SK-N-SH (cell line): ENCODE results near the gene TRIM67. TPM values are rescaled to one million over a fixed set of nuclear protein-coding genes. Genes with fewer than 3 reads are reported as not detected.
"Not testable (repeated sequence)": the region's sequence is repeated elsewhere in the genome, so short reads cannot be mapped to it uniquely, and the experiment has no call there.

Experiments
- CTCF ChIA-PET: fragments of 300-600, 350-600 bp; formaldehyde crosslinking; extraction: SDS; loops from one replicate; lab custom pipeline; 2021; lab: Yijun Ruan, JAX
- POLR2A ChIA-PET: fragments of 350-600 bp; sonication (Branson Sonifier 250); formaldehyde crosslinking; extraction: SDS; loops from one replicate; lab custom pipeline; 2020; ENCODE audit warnings: antibody characterized with exemption, inconsistent platforms; lab: Yijun Ruan, JAX
- DNase-seq: peaks from one replicate; pipeline ENCODE4 v3.0.0; 2012
- H2AFZ ChIP-seq: fragments of 200-600 bp; sonication (generic); 2 replicates; pipeline ENCODE4 v1.8.1; 2016; ENCODE audit warnings: antibody characterized with exemption, mild to moderate bottlenecking, low read depth
- H3F3A ChIP-seq: fragments of 200-600 bp; sonication (generic); replicated peaks from 2 replicates; pipeline ENCODE3; 2016; ENCODE audit warnings: antibody characterized with exemption, mild to moderate bottlenecking; ENCODE audit not compliant: insufficient read depth
- H3K27ac ChIP-seq, 2 experiments: fragments of 200-500 bp in 1 of 2; fragments of 200-600 bp in 1 of 2; sonication (Bioruptor generic) in 1 of 2; sonication (generic), shearing (Covaris generic) in 1 of 2; 2 replicates each; pipeline versions ENCODE4 v1.5.1 to v1.6.1; 2014 to 2016; ENCODE audit warnings: low read depth in 2 of 2, inconsistent platforms in 1 of 2, low read length in 1 of 2, mild to moderate bottlenecking in 1 of 2, mixed read lengths in 1 of 2
- H3K27me3 ChIP-seq: fragments of 200-600 bp; sonication (generic), shearing (Covaris generic); 2 replicates; pipeline ENCODE4 v1.6.1; 2016; ENCODE audit warnings: mixed run types; ENCODE audit not compliant: insufficient read depth
- H3K36me3 ChIP-seq, 2 experiments: fragments of 200-500 bp in 1 of 2; fragments of 200-600 bp in 1 of 2; sonication (Bioruptor generic) in 1 of 2; sonication (generic) in 1 of 2; replicated peaks in 1 of 2; 2 replicates each; pipeline versions ENCODE3 to v1.5.1; 2014 to 2016; ENCODE audit warnings: low read length in 1 of 2, mild to moderate bottlenecking in 1 of 2; ENCODE audit not compliant: insufficient read depth in 2 of 2, control insufficient read depth in 1 of 2
- H3K4me1 ChIP-seq, 2 experiments: fragments of 200-500 bp in 1 of 2; fragments of 200-600 bp in 1 of 2; sonication (Bioruptor generic) in 1 of 2; sonication (generic), shearing (Covaris generic) in 1 of 2; 2 replicates each; pipeline versions ENCODE4 v1.5.1 to v1.6.1; 2014 to 2016; ENCODE audit warnings: low read depth in 1 of 2, low read length in 1 of 2, mixed run types in 1 of 2; ENCODE audit not compliant: insufficient read depth in 2 of 2, control insufficient read depth in 1 of 2
- H3K4me2 ChIP-seq: fragments of 200-600 bp; sonication (generic), shearing (Covaris generic); 2 replicates; pipeline ENCODE4 v1.6.1; 2017; ENCODE audit warnings: mixed run types
- H3K4me3 ChIP-seq, 2 experiments: fragments of 200-500 bp in 1 of 2; fragments of 200-600 bp in 1 of 2; sonication (Bioruptor generic) in 1 of 2; sonication (generic), shearing (Covaris generic) in 1 of 2; 2 replicates each; pipeline versions ENCODE4 v1.5.1 to v1.8.1; 2014 to 2016; ENCODE audit warnings: low read depth in 2 of 2, inconsistent platforms in 1 of 2, low read length in 1 of 2, mild to moderate bottlenecking in 1 of 2, mixed read lengths in 1 of 2, moderate library complexity in 1 of 2
- H3K79me2 ChIP-seq: fragments of 200-600 bp; sonication (generic); 2 replicates; pipeline ENCODE4 v1.8.1; 2017; ENCODE audit warnings: mild to moderate bottlenecking; ENCODE audit not compliant: insufficient read depth
- H3K9ac ChIP-seq: fragments of 200-600 bp; sonication (generic); 2 replicates; pipeline ENCODE4 v1.6.1; 2017; ENCODE audit warnings: mixed run types
- H3K9me2 ChIP-seq: fragments of 200-600 bp; sonication (generic); 2 replicates; pipeline ENCODE4 v1.6.1; 2017; ENCODE audit warnings: mixed run types
- H3K9me3 ChIP-seq: fragments of 200-600 bp; sonication (generic); 2 replicates; pipeline ENCODE4 v1.6.1; 2017; ENCODE audit warnings: mixed run types, mild to moderate bottlenecking, moderate library complexity
- H4K20me1 ChIP-seq: fragments of 200-600 bp; sonication (generic); 2 replicates; pipeline ENCODE4 v1.6.1; 2017; ENCODE audit warnings: mild to moderate bottlenecking, mixed run types; ENCODE audit not compliant: insufficient read depth
- EZH2phosphoT487 ChIP-seq: fragments of 200-600 bp; sonication (generic); IDR thresholded peaks from 2 replicates; pipeline ENCODE4 v1.6.1; 2017; ENCODE audit warnings: low read depth, mixed run types, mild to moderate bottlenecking, antibody characterized with exemption, moderate library complexity, borderline replicate concordance
- FOSL2 ChIP-seq: IDR thresholded peaks from 2 replicates; pipeline ENCODE4 v1.4.0; 2012; ENCODE audit warnings: low read depth, mild to moderate bottlenecking, moderate library complexity, borderline replicate concordance
- FOXJ3 ChIP-seq: sonication (generic); formaldehyde crosslinking; IDR thresholded peaks from 2 replicates; pipeline ENCODE4 v1.5.1; 2020; ENCODE audit warnings: mild to moderate bottlenecking, missing genetic modification reagents
- GABPA ChIP-seq: IDR thresholded peaks from 2 replicates; pipeline ENCODE4 v1.4.0; 2012; ENCODE audit warnings: low read depth, mild to moderate bottlenecking
- GATA2 ChIP-seq: sonication (generic); formaldehyde crosslinking; IDR thresholded peaks from 2 replicates; pipeline ENCODE4 v1.5.0; 2020; ENCODE audit warnings: mild to moderate bottlenecking, missing genetic modification reagents
- JUND ChIP-seq: IDR thresholded peaks from 2 replicates; pipeline ENCODE4 v1.4.0; 2012
- MEF2A ChIP-seq: IDR thresholded peaks from 2 replicates; pipeline ENCODE4 v1.4.0; 2012; ENCODE audit warnings: low read depth, borderline replicate concordance
- NFIC ChIP-seq: IDR thresholded peaks from 2 replicates; pipeline ENCODE4 v1.4.0; 2012; ENCODE audit warnings: borderline replicate concordance
- RFX5 ChIP-seq: IDR thresholded peaks from 2 replicates; pipeline ENCODE4 v1.6.1; 2012; ENCODE audit warnings: mild to moderate bottlenecking, improper control_type of control experiment, low read length
- TAF1 ChIP-seq: IDR thresholded peaks from 2 replicates; pipeline ENCODE4 v1.6.1; 2012; ENCODE audit warnings: low read depth, mild to moderate bottlenecking, low read length, moderate library complexity, borderline replicate concordance
- TEAD4 ChIP-seq: IDR thresholded peaks from 2 replicates; pipeline ENCODE4 v1.4.0; 2012; ENCODE audit warnings: mild to moderate bottlenecking, borderline replicate concordance; ENCODE audit not compliant: insufficient read depth
- WGBS: methylation state at CpG from one replicate; pipeline ENCODE4 v1.1.6; 2017; ENCODE audit warnings: low lambda C conversion rate; 5-methylcytosine and 5-hydroxymethylcytosine counted together
- polyA plus RNA-seq, 3 experiments: library from polyadenylated mRNA; depleted of rRNA; stranded (reverse); fragments of >200 nt; gene quantifications; 2 replicates each; pipeline ENCODE4 v1.2.3, GENCODE V29; 2012
- TF ChIP-seq, protein P1 (sequence below): IDR thresholded peaks from 2 replicates; pipeline ENCODE4 v1.4.0; 2012; ENCODE audit warnings: low read depth
- TF ChIP-seq, protein P2 (sequence below): fragments of 150-350 bp; IDR thresholded peaks from 2 replicates; pipeline ENCODE4 v1.6.1; 2016; ENCODE audit warnings: mild to moderate bottlenecking, low read depth, low read length
- TF ChIP-seq, protein P3 (sequence below): IDR thresholded peaks from 2 replicates; pipeline ENCODE4 v1.6.1; 2012; ENCODE audit warnings: mild to moderate bottlenecking, low read depth, low read length, moderate library complexity

The TRIM67 gene
- polyA plus RNA-seq, 1 of the 3 experiments (the other 2 are of a cell fraction) = not detected

DNA sequence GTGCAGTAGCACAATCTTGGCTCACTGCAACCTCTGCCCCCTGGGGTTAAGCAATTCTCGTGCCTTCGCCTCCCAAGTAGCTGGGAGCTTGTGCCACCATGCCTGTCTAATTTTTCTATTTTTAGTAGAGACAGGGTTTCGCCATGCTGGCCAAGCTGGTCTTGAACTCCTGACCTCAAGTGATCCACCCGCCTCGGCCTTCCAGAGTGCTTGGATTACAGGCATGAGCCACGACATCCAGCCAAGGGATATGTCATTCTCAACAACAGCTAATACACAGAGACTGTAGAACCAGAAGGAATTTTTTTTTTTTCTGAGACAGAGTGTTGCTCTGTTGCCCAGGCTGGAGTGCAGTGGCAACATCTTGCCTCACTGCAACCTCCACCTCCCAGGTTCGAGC is 3.7 kb upstream of the TRIM67 start:
- POLR2A ChIA-PET, DNase-seq: not testable (repeated sequence)
- 56% methylated on average over 7 of the region's 7 CpGs for whole genome bisulfite sequencing

DNA sequence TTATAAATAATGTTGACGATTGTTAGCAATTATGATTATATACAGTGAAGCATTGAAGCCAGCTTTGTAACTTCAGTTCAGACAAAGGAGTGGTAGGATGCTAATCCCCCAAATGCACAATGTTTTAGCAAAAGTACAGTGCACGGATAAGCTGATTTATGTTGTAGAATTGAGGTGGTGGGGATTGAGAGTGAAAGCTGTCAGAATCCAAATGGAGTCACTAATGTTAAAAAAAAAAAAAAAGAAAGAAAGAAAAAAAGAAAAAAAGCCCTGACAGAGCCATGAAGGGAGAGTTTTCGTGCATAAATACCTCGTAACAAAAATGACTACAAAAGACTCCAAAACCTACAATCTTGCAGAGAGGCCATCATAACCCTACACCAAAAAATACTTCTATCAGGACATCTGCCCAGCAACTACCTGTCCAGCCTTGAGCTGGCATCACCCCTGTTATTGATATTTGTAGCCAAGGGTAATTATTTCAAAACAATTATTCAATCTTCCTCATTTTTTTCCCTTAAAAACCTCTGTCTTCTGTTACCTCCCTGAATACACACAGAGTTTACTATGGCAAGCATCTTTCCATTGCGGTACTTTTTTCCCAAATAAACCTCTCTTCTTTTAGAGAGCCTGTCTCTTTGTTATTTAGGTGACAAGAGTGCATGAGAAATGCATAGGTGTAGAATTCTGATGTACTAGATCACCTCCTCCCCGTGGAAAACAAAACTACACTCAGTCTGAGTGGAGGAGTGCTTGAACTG is 2.5 kb upstream of the TRIM67 start:
- Histone ChIP-seq H3K9me2 (no peaks in the 10 kb centered on the region), H3K36me3 (no peaks in the 10 kb centered on the region), H3K4me2 (no peak overlapping the region), H3K9ac (no peak overlapping the region), H3K79me2 (no peaks in the 10 kb centered on the region), H2AFZ (no peak overlapping the region), H3K4me1 (peaks cover 0 to 15% of the 10 kb centered on the region in 2 experiments; a peak in 1 of 4 replicates), H3K27ac (no peak overlapping the region), H3K4me3 (no peak overlapping the region), H3K9me3 (no peaks in the 10 kb centered on the region), H4K20me1 (no peaks in the 10 kb centered on the region), H3F3A (no peaks in the 10 kb centered on the region), H3K27me3 (peaks cover 37% of the 10 kb centered on the region)
- WGBS = 49% methylated on average over 6 of the region's 6 CpGs
- ChIA-PET CTCF (no interaction called here), POLR2A (no interaction called here)
- no peak for TF ChIP-seq RFX5
- TF ChIP-seq, protein P1, sequence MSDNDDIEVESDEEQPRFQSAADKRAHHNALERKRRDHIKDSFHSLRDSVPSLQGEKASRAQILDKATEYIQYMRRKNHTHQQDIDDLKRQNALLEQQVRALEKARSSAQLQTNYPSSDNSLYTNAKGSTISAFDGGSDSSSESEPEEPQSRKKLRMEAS = no peak
- DNase-seq = no peak

More for the DNA sequence above, 3.7 kb upstream of the TRIM67 start:
- H3K27me3 ChIP-seq = peaks cover 26% of the 10 kb centered on the region
- H2AFZ ChIP-seq, H3K9me2 ChIP-seq, H3K79me2 ChIP-seq, H4K20me1 ChIP-seq, H3K9ac ChIP-seq, H3K4me3 ChIP-seq, H3F3A ChIP-seq, H3K27ac ChIP-seq, H3K4me2 ChIP-seq, H3K9me3 ChIP-seq, H3K36me3 ChIP-seq, CTCF ChIA-PET: not testable (repeated sequence)
- H3K4me1 ChIP-seq = peaks cover 0 to 12% of the 10 kb centered on the region in 2 experiments; a peak in 1 of 4 replicates

DNA sequence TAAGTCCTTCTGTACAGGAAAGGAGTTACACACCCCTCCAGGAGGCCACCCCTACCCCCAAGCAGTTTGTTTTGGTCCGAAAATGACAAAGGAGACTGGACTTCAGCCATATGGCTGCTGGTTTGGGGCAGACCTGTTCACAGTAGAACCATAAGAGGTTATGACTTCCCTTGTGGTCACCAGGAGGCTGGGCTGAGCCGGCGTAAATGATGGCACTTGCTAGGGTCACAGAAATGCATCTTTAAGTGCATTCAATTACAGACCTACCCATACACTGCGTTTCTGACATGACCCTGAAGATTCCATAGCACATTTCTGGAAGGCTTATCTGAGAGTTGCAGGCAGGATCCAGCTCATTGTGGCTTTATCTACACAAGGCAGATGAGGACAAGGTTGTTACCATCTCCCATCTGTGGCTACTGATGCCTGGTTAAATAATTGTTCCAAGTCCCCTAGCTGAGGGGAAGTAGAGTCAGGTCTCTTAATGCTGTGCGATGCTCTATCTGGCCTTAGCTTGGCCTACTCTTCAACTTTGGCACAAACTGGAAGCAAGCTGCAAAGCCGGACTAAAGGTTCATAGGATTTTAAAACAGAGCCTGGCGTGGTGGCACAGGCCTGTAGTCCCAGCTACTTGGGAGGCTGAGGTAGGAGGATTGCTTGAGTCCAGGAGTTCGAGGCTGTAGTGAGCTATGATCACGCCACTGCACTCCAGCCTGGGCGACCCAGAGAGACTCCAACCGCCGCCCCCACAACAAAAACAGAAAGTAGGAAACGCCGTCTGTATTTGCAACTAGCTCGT is 1.7 kb upstream of the TRIM67 start:
- Histone ChIP-seq H3K4me3 (no peak overlapping the region), H3K4me1 (peaks cover 0 to 15% of the 10 kb centered on the region in 2 experiments; a peak in 1 of 4 replicates), H3K36me3 (no peaks in the 10 kb centered on the region), H3K9me3 (no peaks in the 10 kb centered on the region), H4K20me1 (no peaks in the 10 kb centered on the region), H3K27ac (no peak overlapping the region), H3K9ac (no peak overlapping the region), H3K27me3 (peaks cover 40% of the 10 kb centered on the region), H3F3A (no peaks in the 10 kb centered on the region), H3K9me2 (no peaks in the 10 kb centered on the region), H3K79me2 (no peaks in the 10 kb centered on the region), H2AFZ (no peak overlapping the region), H3K4me2 (no peak overlapping the region)
- ChIA-PET POLR2A (no interaction called here), CTCF (no interaction called here)
- WGBS = 73% methylated on average over 6 of the region's 15 CpGs
- DNase-seq = no peak
- TF ChIP-seq MEF2A (no peak), FOSL2 (no peak), TEAD4 (no peak), GABPA (no peak), NFIC (no peak), FOXJ3 (CRISPR knock-in tag) (no peak), TAF1 (no peak), JUND (no peak), GATA2 (CRISPR knock-in tag) (no peak), EZH2phosphoT487 (no peak)
- TF ChIP-seq, protein P2, sequence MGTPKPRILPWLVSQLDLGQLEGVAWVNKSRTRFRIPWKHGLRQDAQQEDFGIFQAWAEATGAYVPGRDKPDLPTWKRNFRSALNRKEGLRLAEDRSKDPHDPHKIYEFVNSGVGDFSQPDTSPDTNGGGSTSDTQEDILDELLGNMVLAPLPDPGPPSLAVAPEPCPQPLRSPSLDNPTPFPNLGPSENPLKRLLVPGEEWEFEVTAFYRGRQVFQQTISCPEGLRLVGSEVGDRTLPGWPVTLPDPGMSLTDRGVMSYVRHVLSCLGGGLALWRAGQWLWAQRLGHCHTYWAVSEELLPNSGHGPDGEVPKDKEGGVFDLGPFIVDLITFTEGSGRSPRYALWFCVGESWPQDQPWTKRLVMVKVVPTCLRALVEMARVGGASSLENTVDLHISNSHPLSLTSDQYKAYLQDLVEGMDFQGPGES = no peak
- TF ChIP-seq, protein P3, sequence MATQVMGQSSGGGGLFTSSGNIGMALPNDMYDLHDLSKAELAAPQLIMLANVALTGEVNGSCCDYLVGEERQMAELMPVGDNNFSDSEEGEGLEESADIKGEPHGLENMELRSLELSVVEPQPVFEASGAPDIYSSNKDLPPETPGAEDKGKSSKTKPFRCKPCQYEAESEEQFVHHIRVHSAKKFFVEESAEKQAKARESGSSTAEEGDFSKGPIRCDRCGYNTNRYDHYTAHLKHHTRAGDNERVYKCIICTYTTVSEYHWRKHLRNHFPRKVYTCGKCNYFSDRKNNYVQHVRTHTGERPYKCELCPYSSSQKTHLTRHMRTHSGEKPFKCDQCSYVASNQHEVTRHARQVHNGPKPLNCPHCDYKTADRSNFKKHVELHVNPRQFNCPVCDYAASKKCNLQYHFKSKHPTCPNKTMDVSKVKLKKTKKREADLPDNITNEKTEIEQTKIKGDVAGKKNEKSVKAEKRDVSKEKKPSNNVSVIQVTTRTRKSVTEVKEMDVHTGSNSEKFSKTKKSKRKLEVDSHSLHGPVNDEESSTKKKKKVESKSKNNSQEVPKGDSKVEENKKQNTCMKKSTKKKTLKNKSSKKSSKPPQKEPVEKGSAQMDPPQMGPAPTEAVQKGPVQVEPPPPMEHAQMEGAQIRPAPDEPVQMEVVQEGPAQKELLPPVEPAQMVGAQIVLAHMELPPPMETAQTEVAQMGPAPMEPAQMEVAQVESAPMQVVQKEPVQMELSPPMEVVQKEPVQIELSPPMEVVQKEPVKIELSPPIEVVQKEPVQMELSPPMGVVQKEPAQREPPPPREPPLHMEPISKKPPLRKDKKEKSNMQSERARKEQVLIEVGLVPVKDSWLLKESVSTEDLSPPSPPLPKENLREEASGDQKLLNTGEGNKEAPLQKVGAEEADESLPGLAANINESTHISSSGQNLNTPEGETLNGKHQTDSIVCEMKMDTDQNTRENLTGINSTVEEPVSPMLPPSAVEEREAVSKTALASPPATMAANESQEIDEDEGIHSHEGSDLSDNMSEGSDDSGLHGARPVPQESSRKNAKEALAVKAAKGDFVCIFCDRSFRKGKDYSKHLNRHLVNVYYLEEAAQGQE = no peak
